Anterior cingulate cortex (tissue), 58 donors: ENCODE measurements around the gene MTHFS.
"Not testable (repeated sequence)": the region's sequence is repeated elsewhere in the genome, so short reads cannot be mapped to it uniquely, and the experiment has no call there.

Experiments used
- DNase-seq, 58 donors: peaks; one replicate each; lab custom pipeline; 2025; lab: John Stamatoyannopoulos, UW

The MTHFS gene

GRCh38 chr15:79896634-79897379 is at the start of gene MTHFS:
Gene MTHFS (minus strand): TSS chr15:79897014. CDS start chr15:79896988, 26 bp downstream.
- peak in 57 of 58 donors; percentile 25 to 89 (median 68) for DNase-seq

GRCh38 chr15:79944622-79945021 is 47.8 kb upstream of the MTHFS start:
- no peak for DNase-seq

GRCh38 chr15:79943820-79944219 is 47.0 kb upstream of the MTHFS start:
- DNase-seq = no peak

- DNase-seq = no peak
Measured at GRCh38 chr15:79942741-79943481, 46.1 kb upstream of the MTHFS start.

- DNase-seq = no peak
Measured at GRCh38 chr15:79939399-79939798, 42.6 kb upstream of the MTHFS start.

GRCh38 chr15:79938143-79938542 is 41.3 kb upstream of the MTHFS start:
- no peak for DNase-seq

- not testable (repeated sequence) for DNase-seq
Measured at GRCh38 chr15:79935556-79936201, 38.9 kb upstream of the MTHFS start.

- no peak for DNase-seq
Measured at GRCh38 chr15:79933231-79933630, 36.4 kb upstream of the MTHFS start.

- no peak for DNase-seq
Measured at GRCh38 chr15:79932447-79932846, 35.6 kb upstream of the MTHFS start.

GRCh38 chr15:79930516-79930915 is 33.7 kb upstream of the MTHFS start:
- DNase-seq = no peak

- no peak for DNase-seq
Measured at GRCh38 chr15:79929412-79929811, 32.6 kb upstream of the MTHFS start.

- not testable (repeated sequence) for DNase-seq
Measured at GRCh38 chr15:79926116-79926515, 29.3 kb upstream of the MTHFS start.

GRCh38 chr15:79924379-79924778 is 27.6 kb upstream of the MTHFS start:
- DNase-seq = no peak

GRCh38 chr15:79923515-79924169 is 26.8 kb upstream of the MTHFS start:
- DNase-seq = peak in 56 of 58 donors; percentile 17 to 90 (median 76)

GRCh38 chr15:79923079-79923514 is 26.3 kb upstream of the MTHFS start:
- peak in 45 of 58 donors; percentile 22 to 74 (median 50) for DNase-seq

GRCh38 chr15:79922512-79923078 is 25.8 kb upstream of the MTHFS start:
- DNase-seq = peak in 4 of 58 donors; percentile 8 to 48 (median 36)

- DNase-seq = no peak
Measured at GRCh38 chr15:79919749-79920511, 23.1 kb upstream of the MTHFS start.

GRCh38 chr15:79919090-79919748 is 22.4 kb upstream of the MTHFS start:
- no peak for DNase-seq

- DNase-seq = no peak
Measured at GRCh38 chr15:79918278-79918677, 21.5 kb upstream of the MTHFS start.
